ENCODE measurements around the gene PF4V1.
"Not testable (repeated sequence)": the region's sequence is repeated elsewhere in the genome, so short reads cannot be mapped to it uniquely, and the experiment has no call there.

Gene PF4V1

DNA sequence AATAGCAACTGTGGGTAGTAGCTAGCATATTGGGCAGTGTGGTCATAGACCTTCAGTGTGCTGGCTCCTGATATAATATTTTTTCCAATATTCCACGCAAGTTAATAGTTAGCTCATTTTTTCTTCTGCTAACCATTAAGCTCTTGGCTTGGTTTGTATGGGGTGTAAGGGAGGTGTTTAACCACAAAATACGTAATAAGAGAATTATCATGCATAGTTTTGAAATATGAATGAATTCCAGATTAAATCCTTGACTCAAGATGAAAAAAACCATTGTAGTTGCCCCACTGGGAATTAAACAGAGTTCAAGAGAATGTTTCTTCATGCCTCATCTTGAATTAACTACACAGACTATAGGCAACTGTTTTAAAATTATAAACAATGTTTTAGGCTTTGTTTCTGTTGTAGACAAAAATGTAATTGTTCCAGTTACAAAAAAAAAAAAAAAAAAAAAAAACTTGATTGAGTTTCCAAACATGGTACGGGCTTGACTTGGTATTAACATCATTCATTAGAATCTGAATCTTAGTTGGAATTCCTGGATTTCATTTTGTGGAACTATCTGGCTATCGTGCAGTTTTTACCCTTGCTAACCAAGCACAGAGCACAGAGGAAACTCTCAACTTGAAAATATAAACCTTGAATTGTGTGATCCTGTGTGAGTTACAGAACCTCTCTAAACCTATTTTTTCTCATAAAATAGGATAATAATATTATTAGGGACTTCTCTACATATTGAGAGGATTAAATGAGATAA lies 44.5 kb downstream of the PF4V1 start:
- CTCF ChIA-PET: interaction anchor here (0.5 kb wide), 1 partner anchor 165 kb away, joined by 4 read pairs; no protein-coding TSS in a partner anchor
- Histone ChIP-seq H3K4me3 (ENCODE audit: low read depth, low read length) (no peak overlapping the region), H3K4me1 (ENCODE audit: control insufficient read depth, insufficient read depth, low read length) (peaks cover 8% of the 10 kb centered on the region; the same call in 1 of the 2 replicates), H3K36me3 (ENCODE audit: control insufficient read depth in 2 of 2, insufficient read depth in 1 of 2, low read length in 2 of 2) (no peaks in the 10 kb centered on the region), H3K27ac (ENCODE audit: extremely low read depth, low read depth, low read length) (no peak overlapping the region), H3K9me3 (ENCODE audit: control insufficient read depth, insufficient read depth, low read depth, low read length) (no peaks in the 10 kb centered on the region)
- POLR2A ChIA-PET: no interaction called here
- TF ChIP-seq ZNF175 (tag by site-specific recombination; IDR thresholded peaks at IDR 0.05) (no peak), ZNF416 (tag by site-specific recombination; IDR thresholded peaks at IDR 0.05) (no peak), REPIN1 (tag by site-specific recombination; IDR thresholded peaks at IDR 0.05; ENCODE audit: low read depth) (no peak), ZNF785 (tag by site-specific recombination; IDR thresholded peaks at IDR 0.05) (no peak), ZNF37A (tag by site-specific recombination; IDR thresholded peaks at IDR 0.05) (no peak), PRDM1 (tag by site-specific recombination; IDR thresholded peaks at IDR 0.05) (no peak), GLIS1 (tag by site-specific recombination; IDR thresholded peaks at IDR 0.05) (no peak), ZNF169 (tag by site-specific recombination; IDR thresholded peaks at IDR 0.05) (no peak)
- TF ChIP-seq, protein P1, sequence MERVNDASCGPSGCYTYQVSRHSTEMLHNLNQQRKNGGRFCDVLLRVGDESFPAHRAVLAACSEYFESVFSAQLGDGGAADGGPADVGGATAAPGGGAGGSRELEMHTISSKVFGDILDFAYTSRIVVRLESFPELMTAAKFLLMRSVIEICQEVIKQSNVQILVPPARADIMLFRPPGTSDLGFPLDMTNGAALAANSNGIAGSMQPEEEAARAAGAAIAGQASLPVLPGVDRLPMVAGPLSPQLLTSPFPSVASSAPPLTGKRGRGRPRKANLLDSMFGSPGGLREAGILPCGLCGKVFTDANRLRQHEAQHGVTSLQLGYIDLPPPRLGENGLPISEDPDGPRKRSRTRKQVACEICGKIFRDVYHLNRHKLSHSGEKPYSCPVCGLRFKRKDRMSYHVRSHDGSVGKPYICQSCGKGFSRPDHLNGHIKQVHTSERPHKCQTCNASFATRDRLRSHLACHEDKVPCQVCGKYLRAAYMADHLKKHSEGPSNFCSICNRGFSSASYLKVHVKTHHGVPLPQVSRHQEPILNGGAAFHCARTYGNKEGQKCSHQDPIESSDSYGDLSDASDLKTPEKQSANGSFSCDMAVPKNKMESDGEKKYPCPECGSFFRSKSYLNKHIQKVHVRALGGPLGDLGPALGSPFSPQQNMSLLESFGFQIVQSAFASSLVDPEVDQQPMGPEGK (tag by site-specific recombination; IDR thresholded peaks at IDR 0.05): no peak

DNA sequence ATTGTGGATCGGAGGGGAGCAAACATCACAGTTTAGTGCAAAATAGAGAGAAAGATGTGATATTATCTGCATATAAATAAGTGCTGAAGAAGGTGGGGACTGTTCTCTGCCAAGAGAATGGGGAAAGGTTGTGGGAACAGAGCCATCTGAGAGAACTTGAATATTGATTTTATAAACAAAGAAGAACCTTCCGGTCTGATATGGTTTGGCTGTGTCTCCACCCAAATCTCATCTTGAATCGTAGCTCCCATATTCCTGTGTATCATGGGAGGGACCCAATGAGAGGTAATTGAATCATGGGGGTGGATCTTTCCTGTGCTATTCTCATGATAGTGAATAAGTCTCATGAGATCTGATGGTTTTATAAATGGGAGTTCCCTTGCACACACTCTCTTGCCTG lies 46.2 kb downstream of the PF4V1 start:
- H3K36me3 ChIP-seq (ENCODE audit: control insufficient read depth in 2 of 2, insufficient read depth in 1 of 2, low read length in 2 of 2); H3K9me3 ChIP-seq (ENCODE audit: control insufficient read depth, insufficient read depth, low read depth, low read length); H3K27ac ChIP-seq (ENCODE audit: extremely low read depth, low read depth, low read length); POLR2A ChIA-PET; H3K4me3 ChIP-seq (ENCODE audit: low read depth, low read length); H3K4me1 ChIP-seq (ENCODE audit: control insufficient read depth, insufficient read depth, low read length): not testable (repeated sequence)
- CTCF ChIA-PET: interaction anchor here (0.7 kb wide), 1 partner anchor 129 kb away, joined by 3 read pairs; no protein-coding TSS in a partner anchor

DNA sequence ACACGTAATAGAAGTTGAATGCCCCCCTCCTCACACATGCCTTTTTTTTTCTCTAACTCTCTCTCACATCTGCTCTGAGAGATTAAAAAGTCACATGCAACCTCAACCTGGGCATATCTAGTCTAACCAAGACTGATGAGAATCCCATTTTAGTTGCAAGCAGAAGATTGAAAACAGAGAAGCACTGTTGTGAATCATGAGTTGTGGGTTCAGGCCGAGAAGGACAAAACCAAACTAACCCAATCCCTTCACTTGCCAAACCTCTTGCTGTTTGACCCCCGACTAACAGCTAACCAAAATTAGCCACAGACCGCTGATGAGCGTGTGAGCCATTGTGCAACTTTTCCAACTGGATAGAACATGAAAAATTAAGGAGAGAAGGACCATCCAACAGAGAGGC lies 47.9 kb downstream of the PF4V1 start:
- no peaks in the 10 kb centered on the region for H3K4me1 ChIP-seq (ENCODE audit: control insufficient read depth, insufficient read depth, low read length)
- TF ChIP-seq KLF10 (tag by site-specific recombination; IDR thresholded peaks at IDR 0.05) (no peak), SP2 (tag by site-specific recombination; IDR thresholded peaks at IDR 0.05) (no peak), ZNF558 (tag by site-specific recombination; IDR thresholded peaks at IDR 0.05) (no peak), ZNF23 (tag by site-specific recombination; IDR thresholded peaks at IDR 0.05; ENCODE audit: borderline replicate concordance) (no peak), ZNF561 (tag by site-specific recombination; IDR thresholded peaks at IDR 0.05; ENCODE audit: borderline replicate concordance) (no peak), REPIN1 (tag by site-specific recombination; IDR thresholded peaks at IDR 0.05; ENCODE audit: low read depth) (no peak), ZNF549 (tag by site-specific recombination; IDR thresholded peaks at IDR 0.05) (no peak), ZNF302 (tag by site-specific recombination; IDR thresholded peaks at IDR 0.05; ENCODE audit: low read depth) (no peak), ZNF133 (tag by site-specific recombination; IDR thresholded peaks at IDR 0.05) (no peak), ZNF114 (tag by site-specific recombination; IDR thresholded peaks at IDR 0.05) (no peak), ZNF426 (tag by site-specific recombination; IDR thresholded peaks at IDR 0.05) (no peak), ZNF16 (tag by site-specific recombination; IDR thresholded peaks at IDR 0.05; ENCODE audit: low read depth) (no peak), ZNF626 (tag by site-specific recombination; IDR thresholded peaks at IDR 0.05) (no peak), ZNF654 (tag by site-specific recombination; IDR thresholded peaks at IDR 0.05; ENCODE audit: low read depth) (no peak), ZNF623 (tag by site-specific recombination; IDR thresholded peaks at IDR 0.05) (no peak)
- TF ChIP-seq, protein P2, sequence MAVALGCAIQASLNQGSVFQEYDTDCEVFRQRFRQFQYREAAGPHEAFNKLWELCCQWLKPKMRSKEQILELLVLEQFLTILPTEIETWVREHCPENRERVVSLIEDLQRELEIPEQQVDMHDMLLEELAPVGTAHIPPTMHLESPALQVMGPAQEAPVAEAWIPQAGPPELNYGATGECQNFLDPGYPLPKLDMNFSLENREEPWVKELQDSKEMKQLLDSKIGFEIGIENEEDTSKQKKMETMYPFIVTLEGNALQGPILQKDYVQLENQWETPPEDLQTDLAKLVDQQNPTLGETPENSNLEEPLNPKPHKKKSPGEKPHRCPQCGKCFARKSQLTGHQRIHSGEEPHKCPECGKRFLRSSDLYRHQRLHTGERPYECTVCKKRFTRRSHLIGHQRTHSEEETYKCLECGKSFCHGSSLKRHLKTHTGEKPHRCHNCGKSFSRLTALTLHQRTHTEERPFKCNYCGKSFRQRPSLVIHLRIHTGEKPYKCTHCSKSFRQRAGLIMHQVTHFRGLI (tag by site-specific recombination; IDR thresholded peaks at IDR 0.05): no peak
- TF ChIP-seq, protein P3, sequence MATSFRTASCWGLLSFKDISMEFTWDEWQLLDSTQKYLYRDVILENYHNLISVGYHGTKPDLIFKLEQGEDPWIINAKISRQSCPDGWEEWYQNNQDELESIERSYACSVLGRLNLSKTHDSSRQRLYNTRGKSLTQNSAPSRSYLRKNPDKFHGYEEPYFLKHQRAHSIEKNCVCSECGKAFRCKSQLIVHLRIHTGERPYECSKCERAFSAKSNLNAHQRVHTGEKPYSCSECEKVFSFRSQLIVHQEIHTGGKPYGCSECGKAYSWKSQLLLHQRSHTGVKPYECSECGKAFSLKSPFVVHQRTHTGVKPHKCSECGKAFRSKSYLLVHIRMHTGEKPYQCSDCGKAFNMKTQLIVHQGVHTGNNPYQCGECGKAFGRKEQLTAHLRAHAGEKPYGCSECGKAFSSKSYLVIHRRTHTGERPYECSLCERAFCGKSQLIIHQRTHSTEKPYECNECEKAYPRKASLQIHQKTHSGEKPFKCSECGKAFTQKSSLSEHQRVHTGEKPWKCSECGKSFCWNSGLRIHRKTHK (tag by site-specific recombination; IDR thresholded peaks at IDR 0.05): no peak
- TF ChIP-seq, protein P4, sequence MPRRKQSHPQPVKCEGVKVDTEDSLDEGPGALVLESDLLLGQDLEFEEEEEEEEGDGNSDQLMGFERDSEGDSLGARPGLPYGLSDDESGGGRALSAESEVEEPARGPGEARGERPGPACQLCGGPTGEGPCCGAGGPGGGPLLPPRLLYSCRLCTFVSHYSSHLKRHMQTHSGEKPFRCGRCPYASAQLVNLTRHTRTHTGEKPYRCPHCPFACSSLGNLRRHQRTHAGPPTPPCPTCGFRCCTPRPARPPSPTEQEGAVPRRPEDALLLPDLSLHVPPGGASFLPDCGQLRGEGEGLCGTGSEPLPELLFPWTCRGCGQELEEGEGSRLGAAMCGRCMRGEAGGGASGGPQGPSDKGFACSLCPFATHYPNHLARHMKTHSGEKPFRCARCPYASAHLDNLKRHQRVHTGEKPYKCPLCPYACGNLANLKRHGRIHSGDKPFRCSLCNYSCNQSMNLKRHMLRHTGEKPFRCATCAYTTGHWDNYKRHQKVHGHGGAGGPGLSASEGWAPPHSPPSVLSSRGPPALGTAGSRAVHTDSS (tag by site-specific recombination; IDR thresholded peaks at IDR 0.05): no peak
- H3K9me3 ChIP-seq (ENCODE audit: control insufficient read depth, insufficient read depth, low read depth, low read length): no peaks in the 10 kb centered on the region
- POLR2A ChIA-PET: no interaction called here
- CTCF ChIA-PET: no interaction called here
- no peak overlapping the region for H3K4me3 ChIP-seq (ENCODE audit: low read depth, low read length)
- no peaks in the 10 kb centered on the region for H3K36me3 ChIP-seq (ENCODE audit: control insufficient read depth in 2 of 2, insufficient read depth in 1 of 2, low read length in 2 of 2)
- no peak overlapping the region for H3K27ac ChIP-seq (ENCODE audit: extremely low read depth, low read depth, low read length)
